Measurements from ENCODE around the gene PI4KA.
"Not testable (repeated sequence)": the region's sequence is repeated elsewhere in the genome, so short reads cannot be mapped to it uniquely, and the experiment has no call there.

The PI4KA gene

DNA sequence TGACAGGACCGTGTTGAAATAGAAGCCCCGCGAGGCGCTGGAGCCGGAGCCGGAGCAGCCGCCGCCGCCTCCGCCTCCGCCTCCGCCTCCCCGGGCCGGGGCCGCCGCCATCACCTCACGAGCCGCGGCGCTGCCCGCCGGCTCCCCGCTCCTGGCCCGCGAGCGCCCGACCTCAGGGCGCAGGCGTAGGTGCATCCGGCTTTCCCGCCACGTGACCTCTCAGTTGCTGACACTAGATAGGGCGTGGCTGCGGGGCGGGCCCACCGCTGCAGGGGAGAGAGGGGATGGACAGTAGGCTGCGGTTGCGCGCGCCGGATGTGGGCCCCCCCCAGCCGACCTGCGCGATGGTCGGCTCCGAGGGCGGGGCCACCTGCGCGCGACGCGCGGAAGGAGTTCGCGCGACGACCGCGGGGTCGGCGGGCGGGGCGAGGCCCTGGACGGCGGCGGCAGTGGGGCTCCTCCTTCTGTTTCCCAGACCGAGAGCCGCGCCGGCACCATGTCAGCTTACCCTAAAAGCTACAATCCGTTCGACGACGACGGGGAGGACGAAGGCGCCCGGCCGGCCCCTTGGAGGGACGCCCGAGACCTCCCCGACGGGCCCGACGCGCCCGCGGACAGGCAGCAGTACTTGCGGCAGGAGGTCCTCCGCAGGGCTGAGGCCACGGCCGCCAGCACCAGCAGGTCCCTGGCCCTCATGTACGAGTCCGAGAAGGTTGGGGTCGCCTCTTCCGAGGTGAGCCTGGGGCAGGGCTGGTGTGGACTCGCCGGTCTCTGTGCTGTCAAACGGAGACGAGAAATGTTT is at the start of gene PI4KA, which contains the start of gene SNAP29:
TSS of gene PI4KA (minus strand) at position 197 of the 802 bp plus-strand sequence. CDS start at position 111, 86 bp downstream.
TSS of gene SNAP29 (plus strand) at position 393 of the 802 bp plus-strand sequence. CDS start at position 497, 104 bp downstream.
- Histone ChIP-seq H3K27ac (ENCODE audit: low read depth, low read length) (peak within 1 kb of the TSS; percentile 81), H3K4me1 (ENCODE audit: control insufficient read depth in 1 of 2, insufficient read depth in 2 of 2, low read length in 2 of 2) (peaks cover 22 to 24% of the 10 kb centered on the region in 2 donors), H3K9me3 (ENCODE audit: control insufficient read depth in 1 of 2, low read length in 2 of 2) (no peaks in the 10 kb centered on the region), H3K36me3 (ENCODE audit: control insufficient read depth in 1 of 2, insufficient read depth in 2 of 2, low read length in 2 of 2) (peaks cover 0 to 4% of the 10 kb centered on the region in 2 donors), H3K9ac (ENCODE audit: low read depth in 1 of 2, low read length in 2 of 2) (peak within 1 kb of the TSS; percentile 83 to 88), H3K4me3 (ENCODE audit: low read depth in 1 of 2, low read length in 2 of 2) (peak within 1 kb of the TSS; percentile 83 to 89), H3K27me3 (ENCODE audit: control insufficient read depth in 1 of 2, insufficient read depth in 2 of 2, low read length in 2 of 2) (no peaks in the 10 kb centered on the region)

DNA sequence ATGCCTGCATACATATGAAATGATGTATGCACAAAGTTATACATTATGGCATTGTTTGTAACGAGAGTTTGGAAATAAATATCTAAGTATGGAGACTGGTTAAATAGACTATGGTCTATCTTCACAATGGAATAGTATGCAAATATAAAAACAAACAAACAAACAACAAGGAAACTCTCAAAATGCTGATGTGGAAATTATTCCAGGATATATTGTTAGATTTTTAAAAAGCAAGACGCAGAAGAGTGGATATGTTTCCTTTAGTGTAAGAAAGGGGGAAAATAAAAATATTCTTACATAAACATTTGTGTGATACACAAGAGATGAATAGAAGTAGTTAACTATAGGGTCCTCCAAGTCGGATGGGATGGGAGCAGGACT is 47.8 kb upstream of the PI4KA start:
- no peaks in the 10 kb centered on the region for H3K9me3 ChIP-seq (ENCODE audit: control insufficient read depth in 1 of 2, low read length in 2 of 2)
- H3K27ac ChIP-seq (ENCODE audit: low read depth, low read length) = no peak overlapping the region
- H3K9ac ChIP-seq (ENCODE audit: low read depth in 1 of 2, low read length in 2 of 2) = no peak overlapping the region
- H3K36me3 ChIP-seq (ENCODE audit: control insufficient read depth in 1 of 2, insufficient read depth in 2 of 2, low read length in 2 of 2) = no peaks in the 10 kb centered on the region
- H3K27me3 ChIP-seq (ENCODE audit: control insufficient read depth in 1 of 2, insufficient read depth in 2 of 2, low read length in 2 of 2) = no peaks in the 10 kb centered on the region
- no peak overlapping the region for H3K4me3 ChIP-seq (ENCODE audit: low read depth in 1 of 2, low read length in 2 of 2)
- no peaks in the 10 kb centered on the region for H3K4me1 ChIP-seq (ENCODE audit: control insufficient read depth in 1 of 2, insufficient read depth in 2 of 2, low read length in 2 of 2)

DNA sequence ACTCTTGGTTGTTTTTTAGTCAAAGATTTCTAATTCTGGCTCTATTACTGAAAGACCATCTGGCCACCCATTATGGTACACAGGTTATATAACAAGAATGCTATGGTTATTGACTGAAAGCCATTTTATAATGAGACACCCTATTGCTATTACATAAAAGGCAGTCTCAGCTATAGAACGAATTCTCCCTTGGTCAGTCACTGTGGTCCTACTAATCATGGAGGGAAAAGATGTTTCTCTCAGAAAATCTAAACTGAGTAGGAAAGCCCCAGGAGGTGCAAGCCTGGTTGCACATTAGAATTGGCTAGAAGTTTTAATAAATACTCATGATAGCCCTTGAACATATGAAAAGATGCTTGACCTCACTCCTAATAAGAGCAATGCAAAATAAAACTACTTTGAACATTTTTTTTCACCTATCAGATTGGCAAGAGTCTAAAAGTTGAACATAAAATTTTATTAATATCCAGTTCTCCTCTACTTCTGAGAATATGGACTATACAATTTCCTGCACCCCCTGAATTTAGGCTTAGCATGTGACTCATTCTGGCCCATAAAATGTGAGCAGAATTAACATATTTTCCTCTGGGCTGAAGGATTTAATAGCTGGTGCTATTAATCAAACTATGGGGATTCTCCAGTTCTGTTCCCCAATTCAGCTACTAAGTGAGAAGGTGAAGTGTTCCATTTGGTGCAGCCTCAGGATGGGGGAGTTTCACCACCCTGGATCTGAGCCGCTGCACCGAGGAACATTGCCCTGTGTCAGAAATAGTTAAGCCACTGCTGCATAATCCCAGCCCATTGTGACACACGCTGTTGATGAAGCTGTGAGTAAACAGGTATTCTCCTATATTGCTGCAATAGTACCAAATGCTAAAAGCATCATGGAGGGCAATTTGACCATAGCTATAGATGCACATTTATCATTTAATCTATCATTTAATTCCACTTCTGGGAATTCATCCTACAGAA is 47.1 kb upstream of the PI4KA start:
- no peaks in the 10 kb centered on the region for H3K9me3 ChIP-seq (ENCODE audit: control insufficient read depth in 1 of 2, low read length in 2 of 2)
- no peaks in the 10 kb centered on the region for H3K27me3 ChIP-seq (ENCODE audit: control insufficient read depth in 1 of 2, insufficient read depth in 2 of 2, low read length in 2 of 2)
- H3K27ac ChIP-seq (ENCODE audit: low read depth, low read length) = no peak overlapping the region
- no peak overlapping the region for H3K4me3 ChIP-seq (ENCODE audit: low read depth in 1 of 2, low read length in 2 of 2)
- no peaks in the 10 kb centered on the region for H3K4me1 ChIP-seq (ENCODE audit: control insufficient read depth in 1 of 2, insufficient read depth in 2 of 2, low read length in 2 of 2)
- no peak overlapping the region for H3K9ac ChIP-seq (ENCODE audit: low read depth in 1 of 2, low read length in 2 of 2)
- H3K36me3 ChIP-seq (ENCODE audit: control insufficient read depth in 1 of 2, insufficient read depth in 2 of 2, low read length in 2 of 2) = no peaks in the 10 kb centered on the region

GRCh38 chr22:20904980-20905355 is 46.4 kb upstream of the PI4KA start:
- H3K4me1 ChIP-seq (ENCODE audit: control insufficient read depth in 1 of 2, insufficient read depth in 2 of 2, low read length in 2 of 2) = no peaks in the 10 kb centered on the region
- no peak overlapping the region for H3K9ac ChIP-seq (ENCODE audit: low read depth in 1 of 2, low read length in 2 of 2)
- H3K4me3 ChIP-seq (ENCODE audit: low read depth in 1 of 2, low read length in 2 of 2) = no peak overlapping the region
- no peak overlapping the region for H3K27ac ChIP-seq (ENCODE audit: low read depth, low read length)
- no peaks in the 10 kb centered on the region for H3K36me3 ChIP-seq (ENCODE audit: control insufficient read depth in 1 of 2, insufficient read depth in 2 of 2, low read length in 2 of 2)
- no peaks in the 10 kb centered on the region for H3K9me3 ChIP-seq (ENCODE audit: control insufficient read depth in 1 of 2, low read length in 2 of 2)
- no peaks in the 10 kb centered on the region for H3K27me3 ChIP-seq (ENCODE audit: control insufficient read depth in 1 of 2, insufficient read depth in 2 of 2, low read length in 2 of 2)

DNA sequence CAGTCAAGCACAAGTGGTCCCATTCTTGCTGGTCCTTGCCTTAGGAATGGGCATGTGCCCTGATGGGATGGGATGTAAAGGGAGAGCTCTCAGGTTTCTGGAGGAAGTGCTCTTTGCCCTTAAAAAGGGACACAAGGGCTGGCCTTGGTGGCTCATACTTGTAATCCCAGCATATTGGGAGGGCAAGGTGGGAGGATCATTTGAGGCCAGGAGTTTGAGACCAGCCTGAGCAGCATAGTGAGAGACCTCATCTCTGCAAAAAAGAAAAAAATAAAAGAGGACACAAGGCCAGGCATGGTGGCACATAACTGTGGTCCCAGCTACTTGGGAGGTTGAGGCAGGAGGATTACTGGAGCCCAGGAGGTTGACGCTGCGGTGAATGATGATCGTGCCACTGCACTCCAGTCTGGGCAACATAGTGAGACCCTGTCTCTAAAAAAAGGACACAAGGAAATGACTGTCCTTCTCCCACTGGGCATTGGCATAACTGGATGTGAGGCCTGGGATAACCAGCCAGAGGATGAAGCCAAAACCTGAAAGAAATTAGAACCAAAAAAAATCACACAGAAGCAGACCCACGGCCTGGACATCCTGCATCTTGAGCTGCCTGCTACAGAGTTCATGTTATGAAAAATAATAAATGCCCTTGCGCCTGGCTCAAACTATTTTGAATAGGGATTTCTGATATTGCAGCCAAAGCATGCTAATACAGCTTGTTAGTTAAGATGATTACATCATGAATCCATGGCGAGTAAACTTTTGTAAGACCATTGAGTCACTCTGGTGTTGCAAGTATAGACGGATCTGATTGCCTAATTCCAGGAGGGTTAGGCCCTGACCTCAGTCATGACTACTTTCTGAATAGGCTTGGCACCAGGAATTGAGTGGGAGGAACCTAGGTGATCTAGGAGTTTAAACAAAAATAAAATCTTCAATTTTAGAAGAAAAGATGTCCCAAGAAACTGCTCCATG is 45.7 kb upstream of the PI4KA start:
- H3K9me3 ChIP-seq (ENCODE audit: control insufficient read depth in 1 of 2, low read length in 2 of 2) = no peaks in the 10 kb centered on the region
- no peaks in the 10 kb centered on the region for H3K4me1 ChIP-seq (ENCODE audit: control insufficient read depth in 1 of 2, insufficient read depth in 2 of 2, low read length in 2 of 2)
- H3K36me3 ChIP-seq (ENCODE audit: control insufficient read depth in 1 of 2, insufficient read depth in 2 of 2, low read length in 2 of 2) = no peaks in the 10 kb centered on the region
- H3K4me3 ChIP-seq (ENCODE audit: low read depth in 1 of 2, low read length in 2 of 2) = no peak overlapping the region
- no peak overlapping the region for H3K9ac ChIP-seq (ENCODE audit: low read depth in 1 of 2, low read length in 2 of 2)
- no peak overlapping the region for H3K27ac ChIP-seq (ENCODE audit: low read depth, low read length)
- no peaks in the 10 kb centered on the region for H3K27me3 ChIP-seq (ENCODE audit: control insufficient read depth in 1 of 2, insufficient read depth in 2 of 2, low read length in 2 of 2)

DNA sequence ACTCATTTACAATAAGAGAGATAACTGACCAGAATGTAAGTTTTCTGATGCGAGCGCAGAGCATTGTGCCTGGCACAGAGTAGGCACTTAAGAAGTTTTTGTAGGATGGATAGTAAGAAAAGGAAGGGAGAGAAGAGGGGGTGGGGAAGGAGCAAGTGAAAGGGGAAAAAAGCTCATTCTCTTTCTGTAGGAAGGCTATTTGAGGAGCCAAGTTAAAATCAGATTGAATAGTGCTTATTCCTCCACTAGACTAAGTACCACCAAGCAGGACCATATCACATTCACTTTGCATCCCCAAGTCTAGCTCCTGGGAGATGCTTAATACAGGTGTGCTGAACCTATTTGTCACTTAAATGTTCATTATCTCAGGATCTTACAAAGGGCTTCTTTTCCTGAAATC is 44.5 kb upstream of the PI4KA start:
- no peaks in the 10 kb centered on the region for H3K4me1 ChIP-seq (ENCODE audit: control insufficient read depth in 1 of 2, insufficient read depth in 2 of 2, low read length in 2 of 2)
- no peak overlapping the region for H3K9ac ChIP-seq (ENCODE audit: low read depth in 1 of 2, low read length in 2 of 2)
- H3K9me3 ChIP-seq (ENCODE audit: control insufficient read depth in 1 of 2, low read length in 2 of 2) = no peaks in the 10 kb centered on the region
- H3K27ac ChIP-seq (ENCODE audit: low read depth, low read length) = no peak overlapping the region
- H3K27me3 ChIP-seq (ENCODE audit: control insufficient read depth in 1 of 2, insufficient read depth in 2 of 2, low read length in 2 of 2) = no peaks in the 10 kb centered on the region
- H3K36me3 ChIP-seq (ENCODE audit: control insufficient read depth in 1 of 2, insufficient read depth in 2 of 2, low read length in 2 of 2) = no peaks in the 10 kb centered on the region
- no peak overlapping the region for H3K4me3 ChIP-seq (ENCODE audit: low read depth in 1 of 2, low read length in 2 of 2)

DNA sequence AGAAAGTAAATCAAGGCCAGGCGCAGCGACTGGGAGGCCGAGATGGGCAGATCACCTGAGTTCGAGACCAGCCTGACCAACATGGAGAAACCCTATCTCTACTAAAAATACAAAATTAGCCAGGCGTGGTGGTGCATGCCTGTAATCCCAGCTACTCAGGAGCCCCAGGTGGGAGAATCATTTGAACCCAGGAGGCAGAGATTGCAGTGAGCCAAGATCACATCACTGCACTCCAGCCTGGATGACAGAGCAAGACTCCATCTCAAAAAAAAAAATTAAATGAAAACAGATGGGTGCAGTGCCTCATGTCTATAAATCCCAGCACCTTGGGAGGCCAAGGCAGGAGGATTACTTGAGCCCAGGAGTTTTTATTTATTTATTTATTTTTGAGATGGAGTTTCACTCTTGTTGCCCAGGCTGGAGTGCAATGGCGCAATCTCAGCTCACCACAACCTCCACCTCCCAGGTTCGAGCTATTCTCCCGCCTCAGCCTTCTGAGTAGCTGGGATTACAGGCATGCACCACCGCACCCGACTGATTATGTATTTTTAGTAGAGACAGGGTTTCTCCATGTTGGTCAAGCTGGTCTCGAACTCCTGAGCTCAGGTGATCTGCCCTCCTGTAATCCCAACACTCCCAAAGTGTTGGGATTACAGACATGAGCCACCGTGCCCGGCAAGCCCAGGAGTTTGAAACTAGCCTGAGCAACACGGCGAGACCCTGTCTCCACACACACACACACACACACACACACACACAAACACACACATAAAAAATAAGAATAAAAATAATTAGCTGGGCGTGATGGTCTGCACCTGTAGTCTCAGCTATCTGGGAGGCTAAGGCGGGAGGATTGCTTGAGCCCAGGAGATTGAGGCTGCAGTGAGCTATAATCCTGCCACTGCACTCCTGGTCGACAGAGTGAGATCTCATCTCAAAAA is 42.8 kb upstream of the PI4KA start:
- H3K9ac ChIP-seq (ENCODE audit: low read depth in 1 of 2, low read length in 2 of 2); H3K36me3 ChIP-seq (ENCODE audit: control insufficient read depth in 1 of 2, insufficient read depth in 2 of 2, low read length in 2 of 2); H3K4me3 ChIP-seq (ENCODE audit: low read depth in 1 of 2, low read length in 2 of 2); H3K27ac ChIP-seq (ENCODE audit: low read depth, low read length); H3K4me1 ChIP-seq (ENCODE audit: control insufficient read depth in 1 of 2, insufficient read depth in 2 of 2, low read length in 2 of 2); H3K9me3 ChIP-seq (ENCODE audit: control insufficient read depth in 1 of 2, low read length in 2 of 2); H3K27me3 ChIP-seq (ENCODE audit: control insufficient read depth in 1 of 2, insufficient read depth in 2 of 2, low read length in 2 of 2): not testable (repeated sequence)

DNA sequence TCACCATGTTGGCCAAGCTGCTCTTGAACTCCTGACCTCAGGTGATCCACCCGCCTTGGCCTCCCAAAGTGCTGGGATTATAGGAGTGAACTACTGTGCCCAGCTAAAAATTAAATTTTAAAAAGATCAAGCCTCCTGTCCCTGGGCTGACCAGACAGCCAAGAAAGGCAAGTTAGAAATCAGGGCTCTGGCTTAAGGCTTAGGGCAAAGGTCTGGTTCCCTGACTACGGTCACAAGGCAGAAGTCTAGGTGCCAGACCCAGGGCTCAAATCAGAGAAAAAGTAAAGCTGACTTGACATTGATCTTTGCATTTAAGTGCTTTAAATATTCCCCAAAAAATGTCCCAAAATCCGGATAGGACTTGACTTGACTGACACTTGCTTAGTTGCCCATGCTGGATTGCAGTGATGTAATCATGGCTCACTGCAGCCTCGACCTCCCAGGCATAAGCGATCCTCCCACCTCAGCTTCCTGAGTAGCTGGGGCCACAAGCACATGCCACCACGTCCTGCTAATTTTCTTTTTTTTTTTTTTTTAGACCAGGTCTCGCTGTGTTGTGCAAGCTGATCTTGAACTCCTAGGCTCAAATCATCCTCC is 41.3 kb upstream of the PI4KA start:
- Histone ChIP-seq H3K4me1 (ENCODE audit: control insufficient read depth in 1 of 2, insufficient read depth in 2 of 2, low read length in 2 of 2) (no peaks in the 10 kb centered on the region), H3K27me3 (ENCODE audit: control insufficient read depth in 1 of 2, insufficient read depth in 2 of 2, low read length in 2 of 2) (no peaks in the 10 kb centered on the region), H3K9ac (ENCODE audit: low read depth in 1 of 2, low read length in 2 of 2) (no peak overlapping the region), H3K27ac (ENCODE audit: low read depth, low read length) (no peak overlapping the region), H3K36me3 (ENCODE audit: control insufficient read depth in 1 of 2, insufficient read depth in 2 of 2, low read length in 2 of 2) (no peaks in the 10 kb centered on the region), H3K4me3 (ENCODE audit: low read depth in 1 of 2, low read length in 2 of 2) (no peak overlapping the region), H3K9me3 (ENCODE audit: control insufficient read depth in 1 of 2, low read length in 2 of 2) (no peaks in the 10 kb centered on the region)

Measured in duodenal mucosa (tissue), 2 donors.